LNCaP clone FGC (cell line): ENCODE data around the gene MAPKAP1.

Source experiments
- DNase-seq: peaks from one replicate; pipeline ENCODE4 v3.0.0-alpha.2; 2011; ENCODE audit warnings: low read depth
- H3K4me3 ChIP-seq: 2 replicates; pipeline ENCODE4 v1.5.1; 2011; ENCODE audit warnings: mild to moderate bottlenecking, low read depth, low read length, control low read depth
- CTCF ChIP-seq: IDR thresholded peaks from 2 replicates; pipeline ENCODE4 v1.5.1; 2012; ENCODE audit warnings: mild to moderate bottlenecking; ENCODE audit not compliant: control insufficient read depth, insufficient read depth; ENCODE audit errors: extremely low read depth

The MAPKAP1 gene

GRCh38 chr9:125428060-125428901 is 278.7 kb downstream of the MAPKAP1 start:
- TF ChIP-seq CTCF = peak; percentile 74

GRCh38 chr9:125427556-125427955 is 279.5 kb downstream of the MAPKAP1 start:
- no peak for TF ChIP-seq CTCF
- H3K4me3 ChIP-seq = no peak overlapping the region
- DNase-seq = no peak

More at GRCh38 chr9:125428060-125428901, 278.7 kb downstream of the MAPKAP1 start:
- no peak for DNase-seq
- H3K4me3 ChIP-seq = no peak overlapping the region

GRCh38 chr9:125426926-125427325 is 280.1 kb downstream of the MAPKAP1 start:
- DNase-seq = no peak
- TF ChIP-seq CTCF = no peak
- no peak overlapping the region for H3K4me3 ChIP-seq

GRCh38 chr9:125425901-125426515 is 281.0 kb downstream of the MAPKAP1 start:
- no peak for DNase-seq
- TF ChIP-seq CTCF = no peak

GRCh38 chr9:125425170-125425897 is 281.7 kb downstream of the MAPKAP1 start:
- H3K4me3 ChIP-seq = no peak overlapping the region
- no peak for TF ChIP-seq CTCF
- no peak for DNase-seq

More at GRCh38 chr9:125425901-125426515, 281.0 kb downstream of the MAPKAP1 start:
- H3K4me3 ChIP-seq = no peak overlapping the region

- TF ChIP-seq CTCF = no peak
- no peak overlapping the region for H3K4me3 ChIP-seq
- no peak for DNase-seq
Measured at GRCh38 chr9:125423964-125424363, 283.0 kb downstream of the MAPKAP1 start.
